ENCODE data around the gene NADK2.

The NADK2 gene

GRCh38 chr5:36246036-36246800 lies 4.5 kb upstream of the NADK2 start:
- TF ChIP-seq CTCF (conservative IDR thresholded peaks at IDR 0.05; ENCODE audit: low read length), result no peak
- H3K4me3 ChIP-seq (ENCODE audit: low read length), result no peak overlapping the region
- DNase-seq (ENCODE audit: low read depth), result no peak

GRCh38 chr5:36244076-36244475 lies 2.4 kb upstream of the NADK2 start:
- no peak for TF ChIP-seq CTCF (conservative IDR thresholded peaks at IDR 0.05; ENCODE audit: low read length)
- DNase-seq (ENCODE audit: low read depth), result no peak
- no peak overlapping the region for H3K4me3 ChIP-seq (ENCODE audit: low read length)

GRCh38 chr5:36243653-36244052 lies 1.9 kb upstream of the NADK2 start:
- no peak for DNase-seq (ENCODE audit: low read depth)
- no peak for TF ChIP-seq CTCF (conservative IDR thresholded peaks at IDR 0.05; ENCODE audit: low read length)
- H3K4me3 ChIP-seq (ENCODE audit: low read length), result no peak overlapping the region

GRCh38 chr5:36242534-36243485 lies 1.1 kb upstream of the NADK2 start:
- no peak for TF ChIP-seq CTCF (conservative IDR thresholded peaks at IDR 0.05; ENCODE audit: low read length)
- no peak for DNase-seq (ENCODE audit: low read depth)
- H3K4me3 ChIP-seq (ENCODE audit: low read length), result peak overlapping the region; percentile 77

GRCh38 chr5:36240779-36241630 lies 720 bp downstream of the NADK2 start:
- TF ChIP-seq CTCF (conservative IDR thresholded peaks at IDR 0.05; ENCODE audit: low read length), result no peak
- H3K4me3 ChIP-seq (ENCODE audit: low read length), result peak overlapping the region; percentile 77
- peak; percentile 56 for DNase-seq (ENCODE audit: low read depth)

- no peak for DNase-seq (ENCODE audit: low read depth)
- TF ChIP-seq CTCF (conservative IDR thresholded peaks at IDR 0.05; ENCODE audit: low read length), result no peak
- peak overlapping the region; percentile 77 for H3K4me3 ChIP-seq (ENCODE audit: low read length)
Observed at GRCh38 chr5:36239370-36240293, 2.1 kb downstream of the NADK2 start.
